Liver (tissue), 3 donors: ENCODE results near the gene MOB3B.

Experiments
- EGR1 ChIP-seq, 2 donors: IDR thresholded peaks; 2 replicates each; pipeline ENCODE4 v1.6.1; 2016 to 2018; ENCODE audit warnings: antibody characterized with exemption in 2 of 2, low read depth in 2 of 2
- FOXA1 ChIP-seq: IDR thresholded peaks from 2 replicates; pipeline ENCODE4 v1.6.1; 2016; ENCODE audit warnings: antibody characterized with exemption
- FOXA2 ChIP-seq: IDR thresholded peaks from 2 replicates; pipeline ENCODE4 v1.6.1; 2016; ENCODE audit warnings: antibody characterized with exemption
- GABPA ChIP-seq, 2 donors: IDR thresholded peaks in 1 of 2; conservative IDR thresholded peaks in 1 of 2; 2 replicates each; pipeline ENCODE4 v1.6.1; 2016; ENCODE audit warnings: antibody characterized with exemption in 2 of 2, mild to moderate bottlenecking in 1 of 2, moderate library complexity in 1 of 2
- HNF4A ChIP-seq, 2 donors: conservative IDR thresholded peaks; 2 replicates each; pipeline ENCODE4 v1.6.1; 2016; ENCODE audit warnings: antibody characterized with exemption in 2 of 2, mild to moderate bottlenecking in 2 of 2
- RAD21 ChIP-seq, 2 donors: IDR thresholded peaks; 2 replicates each; pipeline ENCODE4 v1.6.1; 2016; ENCODE audit warnings: antibody characterized with exemption in 2 of 2, mild to moderate bottlenecking in 2 of 2
- TAF1 ChIP-seq: conservative IDR thresholded peaks from 2 replicates; pipeline ENCODE4 v1.6.1; 2016; ENCODE audit warnings: antibody characterized with exemption, mild to moderate bottlenecking
- TF ChIP-seq, protein P1 (sequence below): IDR thresholded peaks from 2 replicates; pipeline ENCODE4 v1.6.1; 2016; ENCODE audit warnings: antibody characterized with exemption
- TF ChIP-seq, protein P2 (sequence below): fragments of 150-350 bp; IDR thresholded peaks from 2 replicates; pipeline ENCODE4 v1.5.1; 2017; ENCODE audit warnings: improper control_type of control experiment, low read depth, low read length; ENCODE audit not compliant: missing input control
- TF ChIP-seq, protein P3 (sequence below): IDR thresholded peaks from 2 replicates; pipeline ENCODE4 v1.6.1; 2016; ENCODE audit warnings: antibody characterized with exemption, mild to moderate bottlenecking
- TF ChIP-seq, protein P4 (sequence below): IDR thresholded peaks from 2 replicates; pipeline ENCODE4 v1.6.1; 2016; ENCODE audit warnings: antibody characterized with exemption
- TF ChIP-seq, protein P5 (sequence below): IDR thresholded peaks from 2 replicates; pipeline ENCODE4 v1.6.1; 2016; ENCODE audit warnings: antibody characterized with exemption
- donor health status: healthy.
- donor health status: healthy.

DNA sequence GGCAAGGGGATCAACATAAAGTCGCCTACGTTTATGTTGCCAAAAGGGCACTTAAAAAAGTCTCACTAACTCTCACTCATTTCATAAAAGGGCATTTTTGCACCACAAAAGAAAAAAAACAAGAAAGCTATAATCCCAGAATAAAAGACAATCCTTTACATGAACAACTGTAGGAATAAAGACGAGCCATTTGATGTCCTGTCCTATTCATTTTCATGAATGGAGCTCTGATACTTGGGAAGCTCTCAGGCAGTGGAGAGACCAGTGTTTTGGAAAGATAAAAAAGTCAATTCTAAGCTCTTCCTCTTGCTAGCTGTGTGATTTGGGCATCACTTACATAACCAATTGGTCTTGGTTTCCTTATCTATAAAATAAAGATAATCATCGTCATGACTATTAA lies 137.2 kb downstream of the MOB3B start:
- TF ChIP-seq FOXA1 (no peak), GABPA (IDR thresholded peaks at IDR 0.05 in 1 of 2, conservative IDR thresholded peaks at IDR 0.05 in 1 of 2) (no peak), TAF1 (no peak), EGR1 (IDR thresholded peaks at IDR 0.05; ENCODE audit: low read depth in 2 of 2) (no peak), FOXA2 (no peak), HNF4A (conservative IDR thresholded peaks at IDR 0.05) (no peak), RAD21 (IDR thresholded peaks at IDR 0.05) (no peak)
- TF ChIP-seq, protein P1, sequence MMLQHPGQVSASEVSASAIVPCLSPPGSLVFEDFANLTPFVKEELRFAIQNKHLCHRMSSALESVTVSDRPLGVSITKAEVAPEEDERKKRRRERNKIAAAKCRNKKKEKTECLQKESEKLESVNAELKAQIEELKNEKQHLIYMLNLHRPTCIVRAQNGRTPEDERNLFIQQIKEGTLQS: no peak
- TF ChIP-seq, protein P2, sequence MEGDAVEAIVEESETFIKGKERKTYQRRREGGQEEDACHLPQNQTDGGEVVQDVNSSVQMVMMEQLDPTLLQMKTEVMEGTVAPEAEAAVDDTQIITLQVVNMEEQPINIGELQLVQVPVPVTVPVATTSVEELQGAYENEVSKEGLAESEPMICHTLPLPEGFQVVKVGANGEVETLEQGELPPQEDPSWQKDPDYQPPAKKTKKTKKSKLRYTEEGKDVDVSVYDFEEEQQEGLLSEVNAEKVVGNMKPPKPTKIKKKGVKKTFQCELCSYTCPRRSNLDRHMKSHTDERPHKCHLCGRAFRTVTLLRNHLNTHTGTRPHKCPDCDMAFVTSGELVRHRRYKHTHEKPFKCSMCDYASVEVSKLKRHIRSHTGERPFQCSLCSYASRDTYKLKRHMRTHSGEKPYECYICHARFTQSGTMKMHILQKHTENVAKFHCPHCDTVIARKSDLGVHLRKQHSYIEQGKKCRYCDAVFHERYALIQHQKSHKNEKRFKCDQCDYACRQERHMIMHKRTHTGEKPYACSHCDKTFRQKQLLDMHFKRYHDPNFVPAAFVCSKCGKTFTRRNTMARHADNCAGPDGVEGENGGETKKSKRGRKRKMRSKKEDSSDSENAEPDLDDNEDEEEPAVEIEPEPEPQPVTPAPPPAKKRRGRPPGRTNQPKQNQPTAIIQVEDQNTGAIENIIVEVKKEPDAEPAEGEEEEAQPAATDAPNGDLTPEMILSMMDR: no peak
- TF ChIP-seq, protein P3, sequence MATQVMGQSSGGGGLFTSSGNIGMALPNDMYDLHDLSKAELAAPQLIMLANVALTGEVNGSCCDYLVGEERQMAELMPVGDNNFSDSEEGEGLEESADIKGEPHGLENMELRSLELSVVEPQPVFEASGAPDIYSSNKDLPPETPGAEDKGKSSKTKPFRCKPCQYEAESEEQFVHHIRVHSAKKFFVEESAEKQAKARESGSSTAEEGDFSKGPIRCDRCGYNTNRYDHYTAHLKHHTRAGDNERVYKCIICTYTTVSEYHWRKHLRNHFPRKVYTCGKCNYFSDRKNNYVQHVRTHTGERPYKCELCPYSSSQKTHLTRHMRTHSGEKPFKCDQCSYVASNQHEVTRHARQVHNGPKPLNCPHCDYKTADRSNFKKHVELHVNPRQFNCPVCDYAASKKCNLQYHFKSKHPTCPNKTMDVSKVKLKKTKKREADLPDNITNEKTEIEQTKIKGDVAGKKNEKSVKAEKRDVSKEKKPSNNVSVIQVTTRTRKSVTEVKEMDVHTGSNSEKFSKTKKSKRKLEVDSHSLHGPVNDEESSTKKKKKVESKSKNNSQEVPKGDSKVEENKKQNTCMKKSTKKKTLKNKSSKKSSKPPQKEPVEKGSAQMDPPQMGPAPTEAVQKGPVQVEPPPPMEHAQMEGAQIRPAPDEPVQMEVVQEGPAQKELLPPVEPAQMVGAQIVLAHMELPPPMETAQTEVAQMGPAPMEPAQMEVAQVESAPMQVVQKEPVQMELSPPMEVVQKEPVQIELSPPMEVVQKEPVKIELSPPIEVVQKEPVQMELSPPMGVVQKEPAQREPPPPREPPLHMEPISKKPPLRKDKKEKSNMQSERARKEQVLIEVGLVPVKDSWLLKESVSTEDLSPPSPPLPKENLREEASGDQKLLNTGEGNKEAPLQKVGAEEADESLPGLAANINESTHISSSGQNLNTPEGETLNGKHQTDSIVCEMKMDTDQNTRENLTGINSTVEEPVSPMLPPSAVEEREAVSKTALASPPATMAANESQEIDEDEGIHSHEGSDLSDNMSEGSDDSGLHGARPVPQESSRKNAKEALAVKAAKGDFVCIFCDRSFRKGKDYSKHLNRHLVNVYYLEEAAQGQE: no peak
- TF ChIP-seq, protein P4, sequence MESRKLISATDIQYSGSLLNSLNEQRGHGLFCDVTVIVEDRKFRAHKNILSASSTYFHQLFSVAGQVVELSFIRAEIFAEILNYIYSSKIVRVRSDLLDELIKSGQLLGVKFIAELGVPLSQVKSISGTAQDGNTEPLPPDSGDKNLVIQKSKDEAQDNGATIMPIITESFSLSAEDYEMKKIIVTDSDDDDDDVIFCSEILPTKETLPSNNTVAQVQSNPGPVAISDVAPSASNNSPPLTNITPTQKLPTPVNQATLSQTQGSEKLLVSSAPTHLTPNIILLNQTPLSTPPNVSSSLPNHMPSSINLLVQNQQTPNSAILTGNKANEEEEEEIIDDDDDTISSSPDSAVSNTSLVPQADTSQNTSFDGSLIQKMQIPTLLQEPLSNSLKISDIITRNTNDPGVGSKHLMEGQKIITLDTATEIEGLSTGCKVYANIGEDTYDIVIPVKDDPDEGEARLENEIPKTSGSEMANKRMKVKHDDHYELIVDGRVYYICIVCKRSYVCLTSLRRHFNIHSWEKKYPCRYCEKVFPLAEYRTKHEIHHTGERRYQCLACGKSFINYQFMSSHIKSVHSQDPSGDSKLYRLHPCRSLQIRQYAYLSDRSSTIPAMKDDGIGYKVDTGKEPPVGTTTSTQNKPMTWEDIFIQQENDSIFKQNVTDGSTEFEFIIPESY: no peak
- TF ChIP-seq, protein P5, sequence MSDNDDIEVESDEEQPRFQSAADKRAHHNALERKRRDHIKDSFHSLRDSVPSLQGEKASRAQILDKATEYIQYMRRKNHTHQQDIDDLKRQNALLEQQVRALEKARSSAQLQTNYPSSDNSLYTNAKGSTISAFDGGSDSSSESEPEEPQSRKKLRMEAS: no peak
